H1 (cell line): ENCODE measurements around the gene DOCK9.

Experiments
- CHD1 ChIP-seq: IDR thresholded peaks from 2 replicates; pipeline ENCODE4 v1.6.1; 2012; ENCODE audit warnings: low read depth, low read length, improper control_type of control experiment
- TCF12 ChIP-seq: IDR thresholded peaks from 2 replicates; pipeline ENCODE4 v1.6.1; 2011; ENCODE audit warnings: low read depth, mild to moderate bottlenecking, low read length

GRCh38 chr13:98950705-98951104, 27.2 kb downstream of the DOCK9 start:
- TF ChIP-seq CHD1 (no peak), TCF12 (no peak)
